Loucy (cell line): ENCODE results near the gene ETHE1.

ENCODE experiments used
- CTCF ChIP-seq: fragments of 200-600 bp; sonication (generic); conservative IDR thresholded peaks from 2 replicates; pipeline ENCODE4 v1.5.1; 2014; ENCODE audit warnings: mild to moderate bottlenecking, antibody characterized with exemption, low read length
- EZH2phosphoT487 ChIP-seq: fragments of 200-600 bp; IDR thresholded peaks from 2 replicates; pipeline ENCODE4 v1.6.1; 2018; ENCODE audit warnings: antibody characterized with exemption, mild to moderate bottlenecking, moderate library complexity, borderline replicate concordance

DNA sequence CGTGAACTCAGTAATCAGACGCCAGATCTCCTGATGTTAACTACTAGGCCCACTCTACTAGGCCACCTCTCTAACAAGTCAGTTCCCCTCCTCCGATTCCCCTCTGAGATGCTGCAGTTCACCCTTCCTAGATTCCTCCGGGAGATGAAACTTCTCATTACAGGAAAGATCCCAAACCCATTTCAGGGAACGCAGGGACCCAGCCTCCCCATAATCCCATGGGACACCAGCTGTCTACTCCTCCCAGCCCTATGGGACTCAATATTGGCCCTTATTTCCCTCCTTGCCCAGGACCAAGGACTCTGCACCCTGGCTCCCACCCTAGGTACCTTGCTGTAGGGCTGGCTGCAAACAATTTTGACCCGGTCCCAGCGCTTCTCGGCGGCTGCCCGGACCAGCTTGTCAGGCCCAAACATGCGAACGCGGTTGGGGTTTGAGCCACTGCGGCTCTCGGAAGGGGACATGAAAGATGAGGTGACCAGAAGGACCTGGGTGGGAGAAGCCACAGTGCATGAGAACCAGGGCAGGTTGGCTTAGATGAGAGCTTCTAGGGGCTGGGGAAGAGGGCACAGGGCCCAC, 27.4 kb upstream of the ETHE1 start:
- TF ChIP-seq CTCF (no peak), EZH2phosphoT487 (no peak)
